HEK293 (cell line): ENCODE data around the gene COTL1.
A peak's percentile ranks its signal among the peaks of the same experiment; 100 is the strongest.

Source experiments
- CTCF ChIA-PET: fragments of 350-600 bp; formaldehyde crosslinking; extraction: SDS; loops from one replicate; lab custom pipeline; 2021; ENCODE audit warnings: antibody characterized with exemption; lab: Yijun Ruan, JAX
- POLR2A ChIA-PET: fragments of 300-600 bp; formaldehyde crosslinking; extraction: SDS; loops from one replicate; lab custom pipeline; 2020; ENCODE audit warnings: antibody characterized with exemption, inconsistent platforms; lab: Yijun Ruan, JAX
- H3K27ac ChIP-seq: fragments of 200-500 bp; sonication (Bioruptor generic); 2 replicates; pipeline ENCODE4 v1.5.1; 2014; ENCODE audit warnings: low read depth, low read length, control low read depth, inconsistent platforms; ENCODE audit errors: extremely low read depth
- H3K36me3 ChIP-seq, 2 experiments: fragments of 200-500 bp in 1 of 2; sonication (Bioruptor generic) in 1 of 2; 1 replicate in 1 of 2; 2 replicates in 1 of 2; pipeline ENCODE4 v1.5.1; 2014 to 2017; ENCODE audit warnings: inconsistent platforms in 2 of 2, low read length in 2 of 2; ENCODE audit not compliant: control insufficient read depth in 2 of 2, insufficient read depth in 1 of 2
- H3K4me1 ChIP-seq: fragments of 200-500 bp; sonication (Bioruptor generic); 2 replicates; pipeline ENCODE4 v1.5.1; 2014; ENCODE audit warnings: mild to moderate bottlenecking, low read length, inconsistent platforms; ENCODE audit not compliant: control insufficient read depth, insufficient read depth
- H3K4me3 ChIP-seq: 2 replicates; pipeline ENCODE4 v1.5.1; 2011; ENCODE audit warnings: low read depth, mild to moderate bottlenecking, control low read depth, low read length, moderate library complexity
- H3K9me3 ChIP-seq: fragments of 200-500 bp; sonication (Bioruptor generic); 2 replicates; pipeline ENCODE4 v1.5.1; 2014; ENCODE audit warnings: low read depth, low read length, inconsistent platforms; ENCODE audit not compliant: control insufficient read depth, insufficient read depth
- MEIS1 ChIP-seq: sonication (generic); formaldehyde crosslinking; IDR thresholded peaks from 2 replicates; pipeline ENCODE4 v1.8.1; 2022; ENCODE audit warnings: missing genetic modification reagents, mild to moderate bottlenecking, borderline replicate concordance
- PRDM10 ChIP-seq: fragments of 450-650 bp; formaldehyde crosslinking; IDR thresholded peaks from 2 replicates; pipeline ENCODE4 v1.5.1; 2016; ENCODE audit warnings: missing biosample characterization, missing genetic modification characterization
- TCF7L2 ChIP-seq: IDR thresholded peaks from 2 replicates; pipeline ENCODE4 v1.6.1; 2011; ENCODE audit warnings: low read depth, mild to moderate bottlenecking, inconsistent platforms, low read length, moderate library complexity, borderline replicate concordance
- TRIM28 ChIP-seq: IDR thresholded peaks from 2 replicates; pipeline ENCODE4 v1.6.1; 2011; ENCODE audit warnings: low read length, control low read depth, borderline replicate concordance
- ZBTB1 ChIP-seq: fragments of 450-650 bp; formaldehyde crosslinking; IDR thresholded peaks from 2 replicates; pipeline ENCODE4 v1.5.1; 2016; ENCODE audit warnings: missing biosample characterization, missing genetic modification characterization
- ZBTB20 ChIP-seq: fragments of 450-650 bp; formaldehyde crosslinking; IDR thresholded peaks from 2 replicates; pipeline ENCODE4 v1.5.1; 2016; ENCODE audit warnings: missing biosample characterization, missing genetic modification characterization
- ZBTB21 ChIP-seq: fragments of 450-650 bp; formaldehyde crosslinking; IDR thresholded peaks from 2 replicates; pipeline ENCODE4 v1.5.1; 2017; ENCODE audit warnings: missing biosample characterization, missing genetic modification characterization
- ZBTB48 ChIP-seq: fragments of 450-650 bp; formaldehyde crosslinking; IDR thresholded peaks from 2 replicates; pipeline ENCODE4 v1.5.1; 2016; ENCODE audit warnings: missing biosample characterization, missing genetic modification characterization
- ZBTB7A ChIP-seq: fragments of 450-650 bp; formaldehyde crosslinking; IDR thresholded peaks from 2 replicates; pipeline ENCODE4 v1.5.1; 2016; ENCODE audit warnings: low read depth, missing biosample characterization, missing genetic modification characterization
- ZFHX2 ChIP-seq: fragments of 450-650 bp; formaldehyde crosslinking; conservative IDR thresholded peaks from 2 replicates; pipeline ENCODE4 v1.5.1; 2016; ENCODE audit warnings: missing biosample characterization, missing genetic modification characterization
- ZIC2 ChIP-seq: fragments of 450-650 bp; formaldehyde crosslinking; IDR thresholded peaks from 2 replicates; pipeline ENCODE4 v1.5.1; 2016; ENCODE audit warnings: missing biosample characterization, missing genetic modification characterization
- ZNF132 ChIP-seq: fragments of 450-650 bp; formaldehyde crosslinking; IDR thresholded peaks from 2 replicates; pipeline ENCODE4 v1.5.1; 2017; ENCODE audit warnings: missing biosample characterization, missing genetic modification characterization, borderline replicate concordance
- ZNF174 ChIP-seq: fragments of 450-650 bp; formaldehyde crosslinking; IDR thresholded peaks from 2 replicates; pipeline ENCODE4 v1.5.0; 2017; ENCODE audit warnings: missing biosample characterization, mild to moderate bottlenecking, missing genetic modification characterization
- ZNF239 ChIP-seq: fragments of 450-650 bp; formaldehyde crosslinking; IDR thresholded peaks from 2 replicates; pipeline ENCODE4 v1.5.1; 2016; ENCODE audit warnings: missing biosample characterization, missing genetic modification characterization
- ZNF292 ChIP-seq: fragments of 450-650 bp; formaldehyde crosslinking; IDR thresholded peaks from 2 replicates; pipeline ENCODE4 v1.5.1; 2016; ENCODE audit warnings: low read depth, missing biosample characterization, missing genetic modification characterization, borderline replicate concordance
- ZNF302 ChIP-seq: fragments of 450-650 bp; formaldehyde crosslinking; IDR thresholded peaks from 2 replicates; pipeline ENCODE4 v1.5.1; 2016; ENCODE audit warnings: missing biosample characterization, missing genetic modification characterization, low read depth
- ZNF311 ChIP-seq: fragments of 450-650 bp; formaldehyde crosslinking; IDR thresholded peaks from 2 replicates; pipeline ENCODE4 v1.5.1; 2017; ENCODE audit warnings: missing biosample characterization, missing genetic modification characterization, borderline replicate concordance
- ZNF341 ChIP-seq: fragments of 450-650 bp; formaldehyde crosslinking; IDR thresholded peaks from 2 replicates; pipeline ENCODE4; 2016; ENCODE audit warnings: low read depth, missing biosample characterization, missing genetic modification characterization
- ZNF391 ChIP-seq: fragments of 450-650 bp; formaldehyde crosslinking; IDR thresholded peaks from 2 replicates; pipeline ENCODE4 v1.5.1; 2016; ENCODE audit warnings: low read depth, missing biosample characterization, missing genetic modification characterization, borderline replicate concordance
- ZNF561 ChIP-seq: fragments of 450-650 bp; IDR thresholded peaks from 2 replicates; pipeline ENCODE4 v1.5.1; 2018; ENCODE audit warnings: missing biosample characterization, missing genetic modification characterization, borderline replicate concordance
- ZNF777 ChIP-seq: fragments of 450-650 bp; formaldehyde crosslinking; IDR thresholded peaks from 2 replicates; pipeline ENCODE4 v1.5.1; 2017; ENCODE audit warnings: missing biosample characterization, missing genetic modification characterization, borderline replicate concordance
- ZSCAN30 ChIP-seq: fragments of 450-650 bp; IDR thresholded peaks from 2 replicates; pipeline ENCODE4 v1.5.1; 2018; ENCODE audit warnings: missing biosample characterization, mild to moderate bottlenecking, missing genetic modification characterization, moderate library complexity
- TF ChIP-seq, protein P1 (sequence below): fragments of 450-650 bp; formaldehyde crosslinking; IDR thresholded peaks from 2 replicates; pipeline ENCODE4 v1.5.1; 2016; ENCODE audit warnings: missing biosample characterization, missing genetic modification characterization, borderline replicate concordance

Gene COTL1

GRCh38 chr16:84647828-84648594 is 30.1 kb upstream of the COTL1 start, which contains the start of gene KLHL36 (continued):
- TF ChIP-seq ZNF132 (tag by site-specific recombination) (no peak), ZSCAN30 (no peak), ZNF561 (peak; percentile 57; the same call in 1 of the 2 replicates), ZIC2 (tag by site-specific recombination) (peak; percentile 23; the same call in 1 of the 2 replicates), ZNF239 (tag by site-specific recombination) (no peak), ZNF174 (no peak), ZBTB20 (tag by site-specific recombination) (peak; percentile 97), ZFHX2 (tag by site-specific recombination) (peak; percentile 52; the same call in 1 of the 2 replicates)

- CTCF ChIA-PET: interaction anchor here (2.1 kb wide), 1 partner anchor 95 kb away, joined by 7 read pairs; no protein-coding TSS in a partner anchor
- Histone ChIP-seq H3K4me3 (no peak overlapping the region), H3K27ac (no peak overlapping the region), H3K9me3 (no peaks in the 10 kb centered on the region), H3K4me1 (no peaks in the 10 kb centered on the region), H3K36me3 (no peaks in the 10 kb centered on the region)
- TF ChIP-seq ZNF311 (tag by site-specific recombination): no peak
- no peak for TF ChIP-seq ZNF292 (tag by site-specific recombination)
- POLR2A ChIA-PET: no interaction called here
These were observed 25.8 kb upstream of the COTL1 start for GRCh38 chr16:84643674-84644073.

- H3K36me3 ChIP-seq: no peaks in the 10 kb centered on the region
- no peak overlapping the region for H3K4me3 ChIP-seq
- CTCF ChIA-PET: interaction anchor here (0.6 to 2.1 kb wide), 3 partner anchors 20 to 180 kb away, joined by 3 to 7 read pairs (median 3); no protein-coding TSS in a partner anchor
- POLR2A ChIA-PET: no interaction called here
- no peaks in the 10 kb centered on the region for H3K4me1 ChIP-seq
- H3K9me3 ChIP-seq: no peaks in the 10 kb centered on the region
- H3K27ac ChIP-seq: no peak overlapping the region
- TF ChIP-seq ZNF292 (tag by site-specific recombination) (no peak), ZNF341 (tag by site-specific recombination) (0 out of 2 replicates have a peak, but pooled peaks have one; percentile 24), ZNF777 (tag by site-specific recombination) (no peak), ZBTB20 (tag by site-specific recombination) (no peak), ZBTB48 (tag by site-specific recombination) (no peak), ZIC2 (tag by site-specific recombination) (peak; percentile 69), ZBTB21 (tag by site-specific recombination) (no peak), PRDM10 (peak; percentile 77), TCF7L2 (no peak), MEIS1 (CRISPR knock-in tag) (no peak), ZBTB7A (tag by site-specific recombination) (no peak), ZBTB1 (tag by site-specific recombination) (no peak), ZNF391 (tag by site-specific recombination) (no peak), ZNF302 (no peak), TRIM28 (no peak)
- TF ChIP-seq, protein P1, sequence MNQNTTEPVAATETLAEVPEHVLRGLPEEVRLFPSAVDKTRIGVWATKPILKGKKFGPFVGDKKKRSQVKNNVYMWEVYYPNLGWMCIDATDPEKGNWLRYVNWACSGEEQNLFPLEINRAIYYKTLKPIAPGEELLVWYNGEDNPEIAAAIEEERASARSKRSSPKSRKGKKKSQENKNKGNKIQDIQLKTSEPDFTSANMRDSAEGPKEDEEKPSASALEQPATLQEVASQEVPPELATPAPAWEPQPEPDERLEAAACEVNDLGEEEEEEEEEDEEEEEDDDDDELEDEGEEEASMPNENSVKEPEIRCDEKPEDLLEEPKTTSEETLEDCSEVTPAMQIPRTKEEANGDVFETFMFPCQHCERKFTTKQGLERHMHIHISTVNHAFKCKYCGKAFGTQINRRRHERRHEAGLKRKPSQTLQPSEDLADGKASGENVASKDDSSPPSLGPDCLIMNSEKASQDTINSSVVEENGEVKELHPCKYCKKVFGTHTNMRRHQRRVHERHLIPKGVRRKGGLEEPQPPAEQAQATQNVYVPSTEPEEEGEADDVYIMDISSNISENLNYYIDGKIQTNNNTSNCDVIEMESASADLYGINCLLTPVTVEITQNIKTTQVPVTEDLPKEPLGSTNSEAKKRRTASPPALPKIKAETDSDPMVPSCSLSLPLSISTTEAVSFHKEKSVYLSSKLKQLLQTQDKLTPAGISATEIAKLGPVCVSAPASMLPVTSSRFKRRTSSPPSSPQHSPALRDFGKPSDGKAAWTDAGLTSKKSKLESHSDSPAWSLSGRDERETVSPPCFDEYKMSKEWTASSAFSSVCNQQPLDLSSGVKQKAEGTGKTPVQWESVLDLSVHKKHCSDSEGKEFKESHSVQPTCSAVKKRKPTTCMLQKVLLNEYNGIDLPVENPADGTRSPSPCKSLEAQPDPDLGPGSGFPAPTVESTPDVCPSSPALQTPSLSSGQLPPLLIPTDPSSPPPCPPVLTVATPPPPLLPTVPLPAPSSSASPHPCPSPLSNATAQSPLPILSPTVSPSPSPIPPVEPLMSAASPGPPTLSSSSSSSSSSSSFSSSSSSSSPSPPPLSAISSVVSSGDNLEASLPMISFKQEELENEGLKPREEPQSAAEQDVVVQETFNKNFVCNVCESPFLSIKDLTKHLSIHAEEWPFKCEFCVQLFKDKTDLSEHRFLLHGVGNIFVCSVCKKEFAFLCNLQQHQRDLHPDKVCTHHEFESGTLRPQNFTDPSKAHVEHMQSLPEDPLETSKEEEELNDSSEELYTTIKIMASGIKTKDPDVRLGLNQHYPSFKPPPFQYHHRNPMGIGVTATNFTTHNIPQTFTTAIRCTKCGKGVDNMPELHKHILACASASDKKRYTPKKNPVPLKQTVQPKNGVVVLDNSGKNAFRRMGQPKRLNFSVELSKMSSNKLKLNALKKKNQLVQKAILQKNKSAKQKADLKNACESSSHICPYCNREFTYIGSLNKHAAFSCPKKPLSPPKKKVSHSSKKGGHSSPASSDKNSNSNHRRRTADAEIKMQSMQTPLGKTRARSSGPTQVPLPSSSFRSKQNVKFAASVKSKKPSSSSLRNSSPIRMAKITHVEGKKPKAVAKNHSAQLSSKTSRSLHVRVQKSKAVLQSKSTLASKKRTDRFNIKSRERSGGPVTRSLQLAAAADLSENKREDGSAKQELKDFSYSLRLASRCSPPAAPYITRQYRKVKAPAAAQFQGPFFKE: no peak
These were observed 25.3 kb upstream of the COTL1 start for GRCh38 chr16:84643180-84643583.
